ENCODE results near the gene UBE2H. TPM values are rescaled to one million over a fixed set of nuclear protein-coding genes. Genes with fewer than 3 reads are reported as not detected.
A peak's percentile ranks its signal among the peaks of the same experiment; 100 is the strongest.
"Not testable (repeated sequence)": the region's sequence is repeated elsewhere in the genome, so short reads cannot be mapped to it uniquely, and the experiment has no call there.

UBE2H gene
- total RNA-seq, 2 donors from 2014 or later = 77.9 to 84.2 TPM

DNA sequence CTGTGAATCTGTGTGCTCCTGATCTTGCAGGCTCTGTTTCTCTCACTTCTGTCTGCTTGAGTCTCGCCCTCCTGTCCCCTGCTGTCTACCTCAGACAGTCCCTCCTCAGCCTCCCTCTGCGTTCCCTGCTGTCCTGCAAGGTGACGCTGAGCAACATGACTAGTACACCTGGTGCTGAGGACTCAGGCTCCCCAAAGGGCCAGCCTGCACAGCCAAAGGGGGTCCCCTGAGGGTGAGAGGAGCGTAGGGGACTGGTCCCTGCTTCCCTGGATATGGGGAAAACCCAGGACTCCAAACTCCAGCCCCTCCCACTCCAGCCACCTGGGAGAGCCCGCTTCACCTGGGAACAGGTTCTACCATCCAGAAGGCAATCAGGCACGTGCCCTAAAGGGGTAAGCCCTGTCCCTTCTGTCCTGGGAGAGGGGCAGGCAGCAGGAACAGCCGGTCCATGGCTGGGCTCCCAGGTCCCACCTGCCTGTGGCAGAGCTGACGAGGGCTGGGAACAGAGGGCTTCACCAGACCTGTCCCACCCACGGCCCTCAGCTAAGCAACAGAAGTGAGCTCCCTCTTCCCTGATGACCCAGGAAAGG lies 156.5 kb downstream of the UBE2H start:
- ATAC-seq (no peak), DNase-seq (no peak)
- peaks cover 22% of the 10 kb centered on the region for H3K27me3 Mint-ChIP-seq
- H3K4me1 Mint-ChIP-seq = no peaks in the 10 kb centered on the region
- H3K4me3 Mint-ChIP-seq = no peak overlapping the region
- no peaks in the 10 kb centered on the region for H3K36me3 Mint-ChIP-seq (ENCODE audit: low read depth)
- no peaks in the 10 kb centered on the region for H3K9me3 ChIP-seq (ENCODE audit: control insufficient read depth, low read length, poor library complexity, severe bottlenecking)
- no peak overlapping the region for H3K27ac Mint-ChIP-seq

- H3K4me3 Mint-ChIP-seq; H3K9me3 ChIP-seq (ENCODE audit: control insufficient read depth, low read length, poor library complexity, severe bottlenecking); DNase-seq; H3K27ac Mint-ChIP-seq; H3K4me1 Mint-ChIP-seq; H3K36me3 Mint-ChIP-seq (ENCODE audit: low read depth); ATAC-seq: not testable (repeated sequence)
- peaks cover 30% of the 10 kb centered on the region for H3K27me3 Mint-ChIP-seq
Measured at GRCh38 chr7:129794461-129794860, 158.3 kb downstream of the UBE2H start.

- H3K9me3 ChIP-seq (ENCODE audit: control insufficient read depth, low read length, poor library complexity, severe bottlenecking) = no peaks in the 10 kb centered on the region
- ATAC-seq = no peak
- Mint-ChIP-seq H3K27me3 (peaks cover 38% of the 10 kb centered on the region), H3K4me3 (no peak overlapping the region), H3K4me1 (no peaks in the 10 kb centered on the region), H3K27ac (no peak overlapping the region), H3K36me3 (ENCODE audit: low read depth) (no peaks in the 10 kb centered on the region)
- DNase-seq = no peak
Measured at GRCh38 chr7:129793506-129794310, 159.1 kb downstream of the UBE2H start.

DNA sequence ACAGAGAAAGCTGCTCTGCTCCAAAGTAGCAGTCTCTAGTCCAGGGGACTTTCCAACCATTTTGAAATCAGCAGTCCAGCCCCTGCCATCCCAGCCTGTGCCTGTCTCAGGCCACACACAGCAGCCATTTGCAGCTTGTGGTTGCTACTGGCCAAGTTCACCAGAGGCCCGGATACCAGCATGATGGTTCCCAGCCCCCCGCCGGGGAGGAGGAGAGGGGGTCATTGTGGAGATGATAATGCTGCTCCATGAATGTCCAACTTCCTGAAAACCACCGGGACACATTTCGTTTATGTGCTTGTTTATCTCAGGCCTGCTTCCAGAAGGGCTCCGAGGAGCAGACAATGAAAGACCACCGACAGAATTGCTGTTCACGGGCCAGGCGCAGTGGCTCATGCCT lies 160.0 kb downstream of the UBE2H start:
- H3K9me3 ChIP-seq (ENCODE audit: control insufficient read depth, low read length, poor library complexity, severe bottlenecking) = no peaks in the 10 kb centered on the region
- H3K4me3 Mint-ChIP-seq = no peak overlapping the region
- H3K27me3 Mint-ChIP-seq = peaks cover 37% of the 10 kb centered on the region
- ATAC-seq (no peak), DNase-seq (no peak)
- H3K36me3 Mint-ChIP-seq (ENCODE audit: low read depth) = no peaks in the 10 kb centered on the region
- H3K27ac Mint-ChIP-seq = no peak overlapping the region
- H3K4me1 Mint-ChIP-seq = no peaks in the 10 kb centered on the region

DNA sequence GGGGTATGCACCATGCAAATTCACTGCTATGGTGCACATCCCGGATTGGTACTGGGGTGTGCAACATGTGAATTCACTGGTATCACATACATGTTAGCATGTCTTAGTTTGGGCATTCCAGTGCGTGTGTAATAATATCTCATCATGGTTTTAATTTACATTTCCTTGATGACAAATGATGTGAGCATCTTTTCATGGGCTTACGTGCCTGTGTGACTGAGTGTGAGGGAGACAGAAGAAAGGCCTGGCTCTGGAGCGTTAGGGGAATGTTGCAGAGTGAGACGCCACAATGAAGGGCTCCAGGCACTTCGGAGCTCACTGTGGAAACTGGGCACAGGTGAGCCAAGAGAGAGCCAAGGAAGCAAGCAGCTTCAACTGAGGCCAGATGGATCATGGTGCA lies 162.6 kb downstream of the UBE2H start:
- peaks cover 62% of the 10 kb centered on the region for H3K27me3 Mint-ChIP-seq
- peaks cover 16% of the 10 kb centered on the region for H3K4me1 Mint-ChIP-seq
- no peak for ATAC-seq
- no peaks in the 10 kb centered on the region for H3K36me3 Mint-ChIP-seq (ENCODE audit: low read depth)
- no peak overlapping the region for H3K4me3 Mint-ChIP-seq
- no peaks in the 10 kb centered on the region for H3K9me3 ChIP-seq (ENCODE audit: control insufficient read depth, low read length, poor library complexity, severe bottlenecking)
- no peak overlapping the region for H3K27ac Mint-ChIP-seq
- no peak for DNase-seq

GRCh38 chr7:129789652-129790051 lies 163.1 kb downstream of the UBE2H start:
- H3K9me3 ChIP-seq (ENCODE audit: control insufficient read depth, low read length, poor library complexity, severe bottlenecking) = no peaks in the 10 kb centered on the region
- Mint-ChIP-seq H3K4me1 (peaks cover 16% of the 10 kb centered on the region), H3K36me3 (ENCODE audit: low read depth) (no peaks in the 10 kb centered on the region), H3K27ac (no peak overlapping the region), H3K4me3 (no peak overlapping the region), H3K27me3 (peaks cover 66% of the 10 kb centered on the region)
- DNase-seq = no peak
- no peak for ATAC-seq

GRCh38 chr7:129789000-129789399 lies 163.8 kb downstream of the UBE2H start:
- H3K36me3 Mint-ChIP-seq (ENCODE audit: low read depth) = no peaks in the 10 kb centered on the region
- no peak overlapping the region for H3K4me3 Mint-ChIP-seq
- H3K4me1 Mint-ChIP-seq = peaks cover 16% of the 10 kb centered on the region
- no peaks in the 10 kb centered on the region for H3K9me3 ChIP-seq (ENCODE audit: control insufficient read depth, low read length, poor library complexity, severe bottlenecking)
- no peak for DNase-seq
- peaks cover 68% of the 10 kb centered on the region for H3K27me3 Mint-ChIP-seq
- no peak overlapping the region for H3K27ac Mint-ChIP-seq
- ATAC-seq = no peak

DNA sequence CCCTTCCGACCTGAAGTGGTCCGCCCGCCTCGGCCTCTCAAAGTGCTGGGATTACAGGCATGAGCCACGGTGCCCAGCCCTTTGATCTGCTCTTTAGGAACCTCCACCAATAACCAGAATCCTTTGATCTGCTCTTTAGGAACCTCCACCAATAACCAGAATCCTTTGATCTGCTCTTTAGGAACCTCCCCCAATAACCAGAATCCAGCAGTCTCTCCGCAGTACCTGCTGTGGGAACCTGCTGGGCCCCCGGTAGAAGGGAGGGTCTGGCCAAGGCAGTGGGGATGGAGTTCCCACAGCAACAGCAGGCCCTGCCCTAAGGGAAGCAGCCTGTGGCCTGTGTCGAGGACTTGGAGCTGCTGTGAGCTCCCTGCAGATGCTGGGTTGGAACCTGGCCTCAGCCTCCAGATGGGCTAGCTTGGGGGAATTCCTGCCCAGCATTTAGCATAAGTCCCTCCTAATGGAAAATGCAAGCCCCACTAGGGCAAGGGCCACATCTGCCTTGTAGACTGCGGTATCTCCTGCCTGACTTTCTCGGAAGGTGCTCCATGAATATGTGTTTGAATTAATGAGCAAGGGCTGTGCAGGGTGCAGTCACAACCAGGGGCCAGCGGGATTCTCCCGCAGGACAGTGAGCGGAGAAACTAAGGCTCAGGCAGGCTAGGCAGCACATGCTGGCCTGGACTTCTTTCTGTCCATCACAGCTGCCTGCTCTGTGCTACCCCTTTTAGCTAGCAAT lies 165.8 kb downstream of the UBE2H start:
- DNase-seq = no peak
- peaks cover 4% of the 10 kb centered on the region for H3K9me3 ChIP-seq (ENCODE audit: control insufficient read depth, low read length, poor library complexity, severe bottlenecking)
- peaks cover 28% of the 10 kb centered on the region for H3K4me1 Mint-ChIP-seq
- ATAC-seq = peak; percentile 14
- peak overlapping the region; percentile 74 for H3K4me3 Mint-ChIP-seq
- H3K27ac Mint-ChIP-seq = no peak overlapping the region
- H3K27me3 Mint-ChIP-seq = peaks cover 82% of the 10 kb centered on the region
- H3K36me3 Mint-ChIP-seq (ENCODE audit: low read depth) = peaks cover 2% of the 10 kb centered on the region

GRCh38 chr7:129785685-129786514 lies 166.9 kb downstream of the UBE2H start:
- Mint-ChIP-seq H3K27me3 (peaks cover 81% of the 10 kb centered on the region), H3K27ac (no peak overlapping the region), H3K36me3 (ENCODE audit: low read depth) (peaks cover 2% of the 10 kb centered on the region), H3K4me1 (peaks cover 36% of the 10 kb centered on the region), H3K4me3 (peak overlapping the region; percentile 74)
- no peak for DNase-seq
- ATAC-seq = peak; percentile 24
- H3K9me3 ChIP-seq (ENCODE audit: control insufficient read depth, low read length, poor library complexity, severe bottlenecking) = peaks cover 4% of the 10 kb centered on the region

GRCh38 chr7:129784783-129785684 lies 167.7 kb downstream of the UBE2H start:
- Mint-ChIP-seq H3K4me3 (peak overlapping the region; percentile 69), H3K27ac (no peak overlapping the region), H3K36me3 (ENCODE audit: low read depth) (peaks cover 2% of the 10 kb centered on the region), H3K27me3 (peaks cover 77% of the 10 kb centered on the region), H3K4me1 (peaks cover 36% of the 10 kb centered on the region)
- H3K9me3 ChIP-seq (ENCODE audit: control insufficient read depth, low read length, poor library complexity, severe bottlenecking) = peaks cover 4% of the 10 kb centered on the region
- ATAC-seq = no peak
- no peak for DNase-seq

GRCh38 chr7:129784437-129784782 lies 168.3 kb downstream of the UBE2H start:
- Mint-ChIP-seq H3K36me3 (ENCODE audit: low read depth) (peaks cover 2% of the 10 kb centered on the region), H3K4me1 (peaks cover 36% of the 10 kb centered on the region), H3K4me3 (no peak overlapping the region), H3K27me3 (peaks cover 70% of the 10 kb centered on the region), H3K27ac (no peak overlapping the region)
- H3K9me3 ChIP-seq (ENCODE audit: control insufficient read depth, low read length, poor library complexity, severe bottlenecking) = peaks cover 4% of the 10 kb centered on the region
- ATAC-seq (no peak), DNase-seq (no peak)

DNA sequence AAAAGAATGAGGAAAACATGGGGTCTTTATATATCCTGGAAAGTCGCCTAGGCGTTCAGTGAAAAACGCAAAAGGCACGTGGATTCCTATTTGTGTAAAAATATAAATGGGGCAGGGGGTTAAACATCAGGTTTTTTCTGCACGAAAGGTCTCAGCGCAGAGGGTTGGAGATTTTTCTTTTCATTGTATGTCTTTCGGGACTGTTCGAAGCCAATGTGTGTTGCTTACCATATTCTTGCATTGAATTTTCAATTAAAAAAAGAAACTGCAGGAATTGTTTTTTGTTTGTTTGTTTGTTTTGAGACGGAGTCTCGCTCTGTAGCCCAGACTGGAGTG lies 169.2 kb downstream of the UBE2H start:
- DNase-seq (no peak), ATAC-seq (no peak)
- H3K27me3 Mint-ChIP-seq = peaks cover 63% of the 10 kb centered on the region
- peaks cover 36% of the 10 kb centered on the region for H3K4me1 Mint-ChIP-seq
- H3K36me3 Mint-ChIP-seq (ENCODE audit: low read depth) = peaks cover 2% of the 10 kb centered on the region
- no peak overlapping the region for H3K27ac Mint-ChIP-seq
- H3K4me3 Mint-ChIP-seq = peak overlapping the region; percentile 66
- H3K9me3 ChIP-seq (ENCODE audit: control insufficient read depth, low read length, poor library complexity, severe bottlenecking) = peaks cover 4% of the 10 kb centered on the region
